GM21723 (cell line): ENCODE data around the gene FAM237A.

Experiments
- ATAC-seq: cut with Tn5 transposase; IDR thresholded peaks from one replicate; pipeline ENCODE4 v1.9.1; 2021; ENCODE audit warnings: mild to moderate bottlenecking, moderate library complexity; ENCODE audit not compliant: unreplicated experiment

FAM237A gene

GRCh38 chr2:206642075-206643025, at the start of gene FAM237A:
Gene FAM237A, plus strand, starts transcription at chr2:206642487. Its CDS starts 1,750 bp downstream, at chr2:206644237.
- no peak for ATAC-seq

- no peak for ATAC-seq
These were observed 44.5 kb upstream of the FAM237A start for GRCh38 chr2:206597717-206598218.

- no peak for ATAC-seq
These were observed 39.0 kb upstream of the FAM237A start for GRCh38 chr2:206603243-206603642.

GRCh38 chr2:206610451-206610850, 31.8 kb upstream of the FAM237A start:
- ATAC-seq = no peak

GRCh38 chr2:206611191-206611590, 31.1 kb upstream of the FAM237A start:
- no peak for ATAC-seq

GRCh38 chr2:206611736-206612135, 30.6 kb upstream of the FAM237A start:
- ATAC-seq = no peak

GRCh38 chr2:206614811-206615210, 27.5 kb upstream of the FAM237A start:
- no peak for ATAC-seq

- no peak for ATAC-seq
These were observed 26.7 kb upstream of the FAM237A start for GRCh38 chr2:206615417-206616089.

- ATAC-seq = no peak
These were observed 26.1 kb upstream of the FAM237A start for GRCh38 chr2:206616151-206616550.

GRCh38 chr2:206619011-206619410, 23.3 kb upstream of the FAM237A start:
- no peak for ATAC-seq

GRCh38 chr2:206626108-206626507, 16.2 kb upstream of the FAM237A start:
- ATAC-seq = no peak

GRCh38 chr2:206627632-206628031, 14.7 kb upstream of the FAM237A start:
- ATAC-seq = no peak

GRCh38 chr2:206631340-206631739, 10.9 kb upstream of the FAM237A start:
- no peak for ATAC-seq

- no peak for ATAC-seq
These were observed 7.3 kb upstream of the FAM237A start for GRCh38 chr2:206635015-206635414.

- no peak for ATAC-seq
These were observed 2.7 kb upstream of the FAM237A start for GRCh38 chr2:206639636-206640035.

- no peak for ATAC-seq
These were observed 1.1 kb upstream of the FAM237A start for GRCh38 chr2:206641226-206641625.

GRCh38 chr2:206647985-206648384, 5.7 kb downstream of the FAM237A start:
- ATAC-seq = no peak

GRCh38 chr2:206657087-206657486, 14.8 kb downstream of the FAM237A start:
- ATAC-seq = no peak

GRCh38 chr2:206665251-206665650, 23.0 kb downstream of the FAM237A start:
- ATAC-seq = no peak

- no peak for ATAC-seq
These were observed 28.4 kb downstream of the FAM237A start for GRCh38 chr2:206670531-206671319.

- no peak for ATAC-seq
These were observed 41.3 kb downstream of the FAM237A start for GRCh38 chr2:206683546-206683945.
